CD4-positive, alpha-beta T cell treated with Interferon alpha-2 for 1 hour (primary cell): ENCODE data around the gene RAC2.
"Not testable (repeated sequence)": the region's sequence is repeated elsewhere in the genome, so short reads cannot be mapped to it uniquely, and the experiment has no call there.

Experiments used
- DNase-seq, 2 donors: peaks; one replicate each; pipeline ENCODE4 v3.0.0-alpha.2; 2020 to 2022

The RAC2 gene

DNA sequence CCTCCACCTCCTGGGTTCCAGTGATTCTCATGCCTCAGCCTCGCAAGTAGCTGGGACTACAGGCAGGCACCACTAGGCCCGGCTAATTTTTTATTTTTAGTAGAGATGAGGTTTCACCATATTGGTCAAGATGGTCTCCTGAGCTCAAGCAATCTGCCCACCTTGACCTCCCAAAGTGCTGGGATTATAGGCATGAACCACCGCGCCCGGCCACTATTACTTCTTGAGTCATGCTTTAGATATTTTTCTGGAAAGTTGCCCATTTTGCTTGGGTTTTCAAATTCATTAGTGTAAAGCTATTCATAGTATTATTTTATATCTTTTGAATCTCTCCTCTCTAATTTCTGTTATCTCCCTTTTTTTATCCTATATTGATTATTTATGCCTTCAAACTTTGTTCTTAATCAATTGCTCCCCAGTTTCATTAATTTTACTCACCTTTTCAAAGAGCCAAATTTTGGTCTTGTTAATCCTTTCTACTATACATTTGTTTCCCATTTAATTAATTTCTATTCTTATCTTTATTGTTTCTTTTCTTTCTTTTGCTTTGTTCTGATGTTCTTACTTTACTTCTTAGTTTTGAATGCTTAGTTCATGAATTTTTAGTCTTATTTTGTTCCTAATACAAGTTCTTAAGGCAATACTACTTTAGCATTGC lies 10.3 kb upstream of the RAC2 start:
- no peak for DNase-seq

DNA sequence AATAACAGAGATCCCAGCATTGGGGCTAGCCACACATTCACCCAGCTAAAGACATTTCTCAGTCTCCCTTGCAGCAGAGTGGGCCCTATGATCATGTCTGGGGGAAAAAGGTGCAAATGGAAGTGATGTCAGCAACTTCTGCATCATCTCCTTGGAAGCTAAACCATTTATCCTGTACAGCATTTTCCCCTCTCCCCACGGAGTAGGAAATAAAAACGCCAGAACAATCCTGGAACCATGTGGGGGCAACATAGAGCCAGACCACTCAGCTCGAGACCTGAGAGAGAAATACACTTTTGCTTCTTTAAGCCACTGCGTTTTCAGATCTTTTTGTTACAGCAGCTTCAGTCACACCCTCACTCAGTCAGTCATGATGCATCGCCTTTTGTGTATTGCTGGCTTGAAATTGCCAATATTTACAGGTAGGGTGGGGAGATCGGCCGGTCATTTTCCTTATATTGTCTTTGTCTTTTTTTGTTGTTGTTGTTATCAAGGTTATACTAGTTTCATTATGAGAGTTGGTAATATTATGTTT lies 9.1 kb upstream of the RAC2 start:
- DNase-seq = no peak

DNA sequence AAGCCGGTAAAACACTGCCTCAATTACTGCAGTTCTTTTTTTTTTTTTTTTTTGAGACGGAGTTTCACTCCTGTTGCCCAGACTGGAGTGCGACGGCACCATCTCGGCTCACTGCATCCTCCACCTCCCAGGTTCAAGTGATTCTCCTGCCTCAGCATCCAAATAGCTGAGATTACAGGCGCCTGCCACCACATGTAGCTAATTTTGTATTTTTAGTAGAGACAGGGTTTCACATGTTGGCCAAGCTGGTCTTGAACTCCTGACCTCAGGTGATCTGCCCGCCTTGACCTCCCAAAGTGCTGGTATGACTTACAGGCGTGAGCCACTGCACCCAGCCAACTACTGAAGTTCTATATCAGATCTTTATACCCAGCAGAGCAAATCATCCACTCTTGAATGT lies 7.8 kb upstream of the RAC2 start:
- DNase-seq = not testable (repeated sequence)

DNA sequence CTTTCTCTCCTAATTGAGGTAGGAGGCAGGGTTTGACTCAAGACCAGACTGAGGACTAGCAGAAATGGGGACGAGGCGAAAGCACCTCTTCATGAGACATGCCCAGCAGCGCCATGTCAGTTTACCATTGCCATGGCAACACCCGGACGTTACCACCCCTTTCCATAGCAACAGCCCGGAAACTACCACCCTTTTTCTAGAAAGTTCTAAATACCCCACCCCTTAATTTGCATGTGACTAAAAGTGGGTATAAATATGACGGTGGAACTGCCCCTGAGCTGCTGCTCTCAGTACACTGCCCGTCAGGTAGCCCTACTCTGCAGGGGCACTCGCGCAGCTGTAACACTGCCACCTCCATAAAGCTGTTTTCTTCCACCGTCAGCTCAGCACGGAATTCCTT lies 5.9 kb upstream of the RAC2 start:
- DNase-seq = no peak

DNA sequence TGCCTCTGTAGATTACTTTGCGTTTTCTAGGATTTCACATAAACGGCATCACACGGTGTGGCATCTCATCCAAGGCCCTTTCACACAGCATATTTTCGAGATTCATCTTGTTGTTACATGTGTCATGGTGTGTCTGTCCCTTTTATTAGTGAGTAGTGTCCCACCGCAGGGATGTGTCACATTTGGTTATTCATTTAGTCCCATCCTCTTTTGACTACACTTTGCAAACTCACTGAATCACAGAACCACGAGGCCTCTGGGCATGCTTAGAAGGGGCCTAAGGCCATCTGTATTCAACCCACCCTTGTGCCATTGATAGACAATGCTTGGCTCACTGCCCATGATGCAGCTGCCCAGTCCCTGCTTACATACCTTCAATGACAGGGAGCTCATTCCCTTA lies 4.2 kb upstream of the RAC2 start:
- DNase-seq = no peak

DNA sequence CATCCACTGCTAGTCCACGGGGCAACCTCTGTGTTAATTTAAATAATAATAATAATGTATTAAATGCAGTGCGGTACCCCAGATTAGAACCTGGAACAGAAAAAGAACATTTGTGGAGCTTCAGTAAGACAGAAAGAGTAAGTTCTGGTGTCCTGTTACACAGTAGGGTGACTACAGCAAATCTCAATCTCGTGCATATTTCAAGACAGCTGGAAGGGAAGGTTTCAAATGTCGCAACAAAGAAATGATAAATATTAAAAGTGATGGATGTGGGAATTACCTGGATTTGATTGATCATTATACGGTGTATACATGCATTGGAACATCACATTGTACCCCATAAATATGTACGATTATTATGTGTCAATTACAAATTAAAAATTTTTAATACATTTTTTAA lies 1.7 kb upstream of the RAC2 start:
- no peak for DNase-seq

DNA sequence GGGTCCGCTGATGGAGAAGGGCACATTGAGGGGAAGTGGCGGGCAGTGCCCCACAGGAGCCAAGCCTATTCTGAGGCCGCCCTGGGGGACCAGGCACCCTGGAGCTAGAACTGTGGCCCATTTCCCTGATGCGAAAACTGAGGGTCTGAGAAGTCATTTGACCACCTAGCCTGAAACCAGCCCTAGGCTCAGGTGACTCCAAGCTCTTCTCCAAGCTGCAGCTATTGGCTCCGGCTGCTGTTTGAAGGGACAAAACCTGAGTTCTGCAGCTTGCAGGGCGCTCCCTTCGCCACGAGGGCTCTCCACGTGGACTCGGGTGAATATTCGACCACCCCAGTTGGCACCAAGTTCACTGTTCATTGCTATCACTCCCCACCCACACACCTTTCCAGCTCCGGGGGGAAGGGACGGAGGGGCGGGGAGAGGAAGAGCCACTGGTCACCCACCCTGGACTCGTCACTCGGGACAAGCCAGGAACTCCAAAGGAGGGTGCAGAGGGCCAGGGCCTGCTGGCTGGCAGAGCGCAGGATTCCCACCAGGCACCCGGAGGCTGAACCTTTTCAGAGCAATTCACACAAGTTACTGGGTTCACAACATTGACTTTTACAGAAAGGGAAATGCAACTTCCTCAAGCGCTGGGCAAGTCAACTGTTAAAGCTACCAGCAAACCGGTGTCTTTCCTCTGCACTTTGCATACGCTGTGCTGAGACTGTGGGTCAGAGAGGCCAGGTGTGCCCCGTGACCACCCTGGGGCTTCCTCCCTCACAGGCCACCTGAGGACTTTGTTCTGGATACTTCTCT lies 1.1 kb upstream of the RAC2 start:
- DNase-seq = peak in 1 of 2 donors; percentile 51

DNA sequence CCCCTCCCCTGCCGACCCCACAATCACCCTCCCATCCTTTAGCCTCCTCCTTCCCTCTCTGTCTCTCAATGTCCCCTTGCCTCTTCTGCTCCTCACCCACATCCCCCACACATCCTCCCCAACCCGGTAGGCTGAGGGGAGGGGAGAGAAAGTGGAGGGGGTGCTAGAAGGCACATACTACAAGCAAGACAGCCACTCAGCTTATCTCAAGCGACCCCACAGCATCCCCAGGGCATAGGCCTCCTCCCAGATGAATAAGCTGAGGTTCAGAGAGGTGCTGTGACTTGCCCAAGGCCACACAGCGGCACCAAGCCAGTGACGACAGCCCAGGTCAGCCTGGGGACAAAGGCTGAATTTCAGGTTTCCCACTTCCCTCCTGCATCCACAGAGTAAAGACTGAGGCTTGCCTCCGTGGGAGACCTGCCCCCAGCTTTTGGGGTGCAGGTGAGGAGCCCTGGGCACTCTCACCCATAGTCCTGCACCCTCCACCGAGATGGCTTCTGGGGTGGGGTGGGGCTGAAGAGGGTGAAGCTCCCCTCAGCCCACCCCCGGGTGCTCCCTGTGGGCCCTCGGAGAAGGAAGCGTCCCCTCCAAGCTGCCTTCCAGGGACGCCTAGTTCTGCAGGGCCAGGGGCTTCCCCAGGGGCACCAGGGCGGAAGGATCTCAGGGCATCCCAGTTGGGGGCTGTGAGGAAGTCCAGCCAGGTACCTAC lies 511 bp downstream of the RAC2 start:
- no peak for DNase-seq

DNA sequence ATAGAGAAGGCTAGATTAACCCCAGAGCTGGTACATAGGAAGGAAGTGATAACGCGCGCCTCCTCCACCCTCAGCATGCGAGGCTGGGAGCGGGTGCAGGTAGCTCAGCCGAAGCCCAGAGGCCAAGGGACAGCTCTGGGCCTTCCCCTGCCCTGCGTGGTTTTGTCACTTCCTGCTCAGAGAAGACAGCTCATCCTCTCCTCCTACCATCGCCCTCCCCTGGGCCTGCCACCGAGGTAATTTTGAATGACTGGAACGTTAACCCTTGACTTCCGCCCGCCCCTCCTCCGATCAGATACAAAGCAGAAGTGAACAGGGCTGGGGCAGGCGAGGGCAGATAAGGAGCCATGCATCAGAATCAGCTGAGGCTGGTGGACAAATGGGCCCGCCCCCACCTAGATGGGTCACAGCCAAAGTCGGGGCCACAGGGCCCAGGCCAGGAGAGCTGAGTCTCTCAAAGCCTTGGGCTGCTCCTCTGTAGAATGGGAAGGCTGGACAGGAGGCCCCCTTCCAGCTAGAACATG lies 1.6 kb downstream of the RAC2 start:
- peak; percentile 91 to 93 for DNase-seq

DNA sequence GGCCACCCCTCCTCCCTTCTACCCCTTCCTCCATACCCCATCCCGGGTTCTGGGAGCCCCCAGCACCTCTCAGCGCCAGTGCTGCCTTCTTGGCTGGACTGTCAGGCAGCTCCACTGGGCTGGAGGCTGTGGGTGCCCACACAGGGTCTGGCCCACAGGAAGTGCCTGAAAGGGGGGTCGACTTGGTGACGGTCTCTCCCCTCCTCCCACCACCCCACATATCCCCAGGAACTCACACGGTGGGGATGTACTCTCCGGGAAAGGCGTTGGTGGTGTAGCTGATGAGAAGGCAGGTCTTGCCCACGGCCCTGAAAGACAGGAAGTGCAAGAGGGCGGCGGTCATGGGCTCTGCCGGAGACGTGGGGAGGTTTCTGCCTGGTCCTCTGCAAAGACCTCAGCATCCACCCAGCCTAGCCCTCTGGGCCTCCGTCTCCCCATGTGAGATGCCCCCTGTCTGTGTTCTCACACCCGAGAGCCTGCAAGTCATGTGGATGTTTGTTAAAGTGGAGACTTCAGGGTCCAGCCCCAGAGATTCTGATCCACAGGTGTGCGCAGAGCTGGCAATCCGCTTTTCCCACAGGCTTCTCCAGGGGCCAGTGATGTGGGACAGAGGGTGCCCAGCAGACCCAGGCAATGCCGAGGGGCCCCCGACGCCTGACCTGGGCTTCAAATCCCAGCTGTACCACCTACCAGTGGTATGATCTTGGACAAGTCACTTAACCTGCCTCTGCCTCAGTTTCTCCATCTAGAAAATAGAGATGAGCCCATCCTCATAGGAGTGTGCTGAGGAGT lies 2.5 kb downstream of the RAC2 start:
- DNase-seq = peak; percentile 62 to 69

DNA sequence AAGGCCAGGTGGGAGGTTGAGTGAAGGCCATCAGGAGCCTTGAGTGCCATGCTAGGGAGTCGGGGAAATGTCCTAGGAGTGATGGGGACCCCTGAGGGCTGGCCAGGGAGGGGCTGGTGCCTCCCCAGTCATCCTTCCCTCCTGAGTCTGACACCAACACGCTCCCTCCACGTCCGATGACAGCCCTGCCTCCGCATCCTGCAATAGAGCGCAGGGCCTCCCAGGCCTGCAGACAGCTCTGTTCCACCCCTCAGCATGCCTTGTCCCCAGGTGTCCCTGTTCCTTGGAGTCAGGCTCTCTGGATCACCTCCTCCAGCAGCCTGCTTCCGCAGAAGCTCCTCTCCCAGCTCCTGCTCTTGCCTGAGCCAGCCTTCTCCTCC lies 3.1 kb downstream of the RAC2 start:
- DNase-seq = no peak

DNA sequence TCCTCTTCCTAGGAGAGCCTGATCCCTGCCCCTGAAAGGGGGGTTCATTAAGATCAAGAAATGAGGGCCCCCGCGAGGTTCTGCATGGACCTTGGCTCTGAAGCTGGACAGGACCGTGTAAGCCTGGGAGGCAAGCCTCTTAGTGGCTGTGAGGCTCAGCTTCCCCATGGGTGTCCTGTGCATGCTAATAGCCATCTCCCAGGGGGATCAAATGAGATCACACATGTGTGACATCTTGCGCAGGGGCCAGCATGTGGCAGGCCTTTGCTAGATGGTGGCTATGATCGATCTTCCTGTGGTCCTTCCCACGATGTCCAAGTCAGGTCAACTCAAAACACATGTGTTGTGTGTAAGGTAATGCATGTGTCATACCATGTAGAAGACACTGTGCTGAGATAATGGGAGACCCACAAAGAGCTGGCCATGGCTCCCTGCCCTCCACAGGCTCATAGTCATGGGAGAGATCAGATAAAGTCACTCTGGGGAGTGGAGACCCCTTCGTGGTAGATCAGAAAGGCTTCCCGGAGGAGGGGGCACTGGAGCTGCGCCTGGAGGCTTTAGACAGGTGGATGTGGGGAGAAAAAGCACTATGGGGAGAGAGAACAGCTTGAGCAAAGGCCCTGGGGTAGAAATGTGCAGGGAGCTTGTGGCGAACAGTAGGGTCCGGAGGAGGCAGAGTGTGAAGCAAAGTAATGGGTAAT lies 3.7 kb downstream of the RAC2 start:
- DNase-seq = no peak

DNA sequence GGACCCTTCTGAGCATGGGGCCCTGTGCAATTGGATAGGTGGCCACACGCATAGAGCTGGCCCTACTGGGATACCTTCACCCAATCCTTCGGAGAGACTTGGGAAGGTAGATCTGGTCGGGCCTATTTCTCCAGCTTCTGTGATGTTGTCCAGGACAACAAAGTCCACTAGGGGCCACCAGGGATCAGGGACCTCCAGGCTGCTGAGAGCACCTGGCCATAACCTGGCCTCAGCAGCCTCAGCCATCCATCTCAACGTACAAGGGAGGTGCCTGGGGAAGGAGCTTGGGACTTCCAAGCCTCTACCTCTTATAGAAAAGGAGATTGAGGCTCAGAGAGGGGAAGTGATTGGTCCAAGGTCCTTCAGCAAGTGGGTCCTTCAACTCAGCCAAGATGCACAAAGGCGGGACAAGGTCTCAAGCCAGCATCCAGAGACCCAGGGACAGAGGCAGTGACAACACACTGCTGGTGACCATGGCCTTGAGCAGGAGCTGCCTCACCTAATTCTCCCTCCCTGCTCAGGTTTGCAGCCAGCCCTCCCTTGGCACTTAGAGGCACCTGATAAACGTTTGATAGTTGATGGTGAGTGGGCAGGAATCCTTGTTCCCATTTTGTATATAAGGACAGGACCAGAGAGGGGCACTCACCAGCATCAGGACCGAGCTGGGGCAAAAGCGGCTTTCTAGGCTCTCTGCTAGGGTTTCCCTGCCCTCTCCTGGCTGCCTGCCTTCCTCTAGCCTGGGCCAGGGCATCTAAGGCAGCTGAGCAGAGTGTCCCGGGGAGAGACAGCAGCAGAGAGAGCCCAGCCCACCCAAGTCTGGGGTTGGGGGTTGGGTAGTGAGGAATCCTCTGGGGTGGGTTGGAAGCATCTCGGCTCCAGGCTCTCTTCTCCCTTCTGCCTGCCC lies 4.5 kb downstream of the RAC2 start:
- no peak for DNase-seq

DNA sequence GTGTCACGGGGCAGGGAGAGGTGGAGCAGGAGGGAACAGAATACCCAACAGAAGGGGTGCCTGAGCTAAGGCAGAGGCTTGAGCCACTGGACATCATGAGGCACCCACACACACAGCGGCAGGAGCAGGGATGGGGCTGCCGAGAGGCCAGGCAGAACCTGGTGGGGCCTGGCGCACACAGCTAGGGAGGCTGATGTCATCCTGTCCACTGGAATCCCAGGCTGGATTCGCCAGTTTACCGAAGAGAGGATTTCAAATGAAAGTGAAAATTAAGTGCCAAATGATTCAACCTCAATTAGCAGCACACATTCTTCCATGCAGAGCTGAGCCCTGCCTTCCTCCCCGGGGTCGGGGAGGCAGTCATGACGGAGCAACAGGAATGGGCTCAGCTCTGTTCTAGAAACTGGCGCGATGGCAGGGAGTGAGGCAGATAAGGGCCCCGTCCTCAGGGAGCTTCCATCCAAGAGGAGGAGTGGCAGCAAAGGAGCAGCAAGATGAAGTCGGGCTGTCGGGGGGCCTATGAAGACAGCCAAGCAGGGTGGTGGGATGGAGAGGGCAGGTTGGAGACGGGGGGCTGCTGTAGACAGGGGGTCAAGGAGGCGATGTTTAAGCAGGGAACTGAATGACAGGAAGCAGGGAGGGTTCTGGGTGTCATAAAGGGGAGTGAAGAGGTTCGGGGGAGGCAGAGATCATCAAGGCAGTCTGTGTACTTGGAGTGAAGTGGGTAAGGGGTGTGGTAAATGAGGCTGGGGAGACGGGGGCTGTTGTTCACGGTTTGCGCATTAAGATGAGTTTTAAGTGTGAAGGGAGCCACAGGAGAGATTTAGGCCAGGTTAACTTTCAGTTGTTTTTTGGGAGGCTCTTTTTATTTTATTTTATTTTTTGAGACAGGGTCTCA lies 6.4 kb downstream of the RAC2 start:
- no peak for DNase-seq

DNA sequence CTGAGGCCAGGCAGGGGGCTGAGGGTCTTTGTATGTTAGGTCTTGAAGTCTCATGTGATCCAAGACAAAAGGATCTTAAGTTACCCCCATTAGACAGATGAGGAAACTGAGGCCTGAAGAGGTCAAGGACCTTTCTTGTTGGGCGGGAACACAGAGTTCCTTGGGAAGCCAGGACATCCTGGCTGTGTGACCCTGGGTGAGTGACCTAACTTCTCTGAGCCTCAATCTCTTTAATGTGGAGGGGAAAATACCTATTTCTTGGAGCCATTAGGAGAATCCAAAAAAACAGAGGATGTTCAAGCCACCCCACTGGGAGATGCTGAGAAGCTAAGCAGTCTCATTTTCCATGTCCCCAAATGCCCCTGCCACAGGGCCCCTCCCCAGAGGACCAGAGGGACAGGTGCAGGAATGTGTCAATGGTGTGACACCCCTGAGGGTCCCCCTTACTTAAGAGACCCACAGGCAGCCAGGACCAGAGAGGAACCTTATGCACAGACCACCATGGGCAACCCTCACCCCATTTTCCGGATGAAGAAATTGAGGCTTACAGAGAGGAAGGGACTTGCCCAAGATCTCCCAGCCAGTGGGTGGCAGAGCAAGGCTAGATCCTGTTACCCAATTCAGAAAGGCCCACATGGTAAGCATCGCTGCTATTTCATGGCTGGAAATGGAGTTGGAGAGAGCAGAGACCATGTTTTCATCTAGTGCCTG lies 8.0 kb downstream of the RAC2 start:
- DNase-seq = no peak

DNA sequence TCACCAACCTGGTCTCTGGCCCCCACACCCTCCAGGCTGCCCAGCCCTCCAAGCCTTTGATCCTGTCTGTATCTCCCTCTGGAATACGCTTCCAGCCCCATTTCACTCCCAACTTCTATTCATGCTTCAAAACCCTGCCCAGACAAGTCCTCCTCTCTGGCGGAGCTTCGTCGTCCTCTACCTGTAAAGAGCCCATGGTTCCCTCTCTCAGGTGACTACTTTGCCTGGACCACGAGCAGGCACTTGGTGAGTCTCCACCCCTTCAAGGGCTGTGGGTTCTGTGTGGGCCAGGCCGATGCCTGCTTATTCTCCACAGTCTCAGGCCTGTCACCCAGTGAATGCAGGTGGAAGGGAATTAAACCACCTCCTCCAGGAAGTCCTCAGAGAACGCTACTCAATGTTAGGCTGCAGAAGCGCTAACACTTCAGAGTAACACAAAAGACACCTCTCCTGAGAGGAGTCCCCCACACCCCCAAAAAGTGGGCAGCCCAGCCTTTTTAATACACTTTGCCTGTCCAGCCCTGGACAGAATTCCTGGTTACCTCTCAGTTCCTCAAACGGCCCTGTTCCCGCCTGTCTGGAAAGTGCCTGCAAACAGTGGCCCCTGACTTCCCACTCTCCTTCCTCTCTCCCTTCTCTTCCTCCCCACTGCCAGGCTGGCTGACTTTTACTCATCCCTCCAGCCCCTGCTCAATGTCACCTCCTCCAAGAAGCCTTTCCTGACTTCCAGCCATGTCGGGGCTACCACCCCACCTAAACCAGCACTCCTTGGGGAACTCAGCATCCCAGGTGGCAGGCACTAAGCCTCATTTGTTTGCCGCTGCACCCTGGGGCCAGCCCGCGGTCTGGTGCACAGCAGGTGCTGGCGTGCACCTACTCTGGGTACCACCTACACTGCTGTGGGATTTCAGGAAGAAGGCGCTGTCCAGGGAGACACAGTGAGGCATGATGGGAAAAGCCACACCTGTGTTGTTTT lies 9.0 kb downstream of the RAC2 start:
- DNase-seq = no peak

DNA sequence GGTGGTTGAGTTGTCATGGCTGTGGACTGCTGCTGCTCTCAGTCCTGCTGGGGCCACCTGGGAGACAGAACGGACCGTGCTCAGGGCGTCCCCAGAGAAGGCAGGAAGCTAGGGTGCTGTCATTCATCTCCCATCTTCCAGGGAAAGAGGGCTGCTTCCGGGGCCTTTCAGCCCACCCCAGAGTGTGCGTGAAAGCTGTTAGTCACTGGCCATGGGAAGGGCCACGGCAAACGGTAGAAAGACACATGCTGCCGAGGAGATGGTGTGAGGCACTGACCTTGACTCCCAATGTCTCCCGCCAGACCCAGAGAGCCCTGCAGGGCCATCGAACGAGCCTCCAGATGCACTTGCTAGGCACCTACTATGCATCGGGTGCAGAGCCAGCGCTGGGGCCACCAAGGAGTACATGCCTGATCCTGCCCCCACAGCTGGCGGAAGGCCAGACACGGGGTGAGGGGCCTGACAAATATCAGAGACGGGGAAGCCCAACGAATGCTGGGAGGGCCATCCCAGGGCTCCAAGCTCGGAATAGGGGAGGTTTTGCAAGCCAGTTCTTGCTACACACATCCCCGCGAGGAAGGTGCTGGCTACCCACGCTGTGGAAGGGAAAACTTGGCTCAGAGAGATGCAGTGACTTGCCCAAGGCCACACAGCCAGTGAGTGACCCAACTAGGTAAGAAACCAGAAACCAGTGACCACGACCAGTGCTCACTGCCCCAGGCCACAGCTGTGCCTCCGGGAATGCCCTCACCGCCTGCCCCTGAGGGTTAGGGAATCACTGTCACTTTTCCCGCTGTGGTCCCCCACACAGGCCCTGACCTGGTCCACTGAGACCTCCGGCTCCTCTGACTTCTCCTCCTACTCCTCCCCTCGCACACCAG lies 10.1 kb downstream of the RAC2 start:
- DNase-seq = peak in 1 of 2 donors; percentile 1
